A549 treated with ZK216348 at 1 μM for 4 hours (cell line): ENCODE data around the gene SLC50A1. TPM values are rescaled to one million over a fixed set of nuclear protein-coding genes. Genes with fewer than 3 reads are reported as not detected.

Experiments
- total RNA-seq: library from RNA; stranded (reverse); fragments of 200-300 nt; extraction: Qiagen RNA extraction; gene quantifications from 5 replicates; pipeline ENCODE4 v1.2.3, GENCODE V29; 2022; ENCODE audit warnings: low read depth

The SLC50A1 gene, protein sequence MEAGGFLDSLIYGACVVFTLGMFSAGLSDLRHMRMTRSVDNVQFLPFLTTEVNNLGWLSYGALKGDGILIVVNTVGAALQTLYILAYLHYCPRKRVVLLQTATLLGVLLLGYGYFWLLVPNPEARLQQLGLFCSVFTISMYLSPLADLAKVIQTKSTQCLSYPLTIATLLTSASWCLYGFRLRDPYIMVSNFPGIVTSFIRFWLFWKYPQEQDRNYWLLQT
- total RNA-seq, result 30.3 to 36.9 TPM (median 34.9 TPM) in 5 replicates

DNA sequence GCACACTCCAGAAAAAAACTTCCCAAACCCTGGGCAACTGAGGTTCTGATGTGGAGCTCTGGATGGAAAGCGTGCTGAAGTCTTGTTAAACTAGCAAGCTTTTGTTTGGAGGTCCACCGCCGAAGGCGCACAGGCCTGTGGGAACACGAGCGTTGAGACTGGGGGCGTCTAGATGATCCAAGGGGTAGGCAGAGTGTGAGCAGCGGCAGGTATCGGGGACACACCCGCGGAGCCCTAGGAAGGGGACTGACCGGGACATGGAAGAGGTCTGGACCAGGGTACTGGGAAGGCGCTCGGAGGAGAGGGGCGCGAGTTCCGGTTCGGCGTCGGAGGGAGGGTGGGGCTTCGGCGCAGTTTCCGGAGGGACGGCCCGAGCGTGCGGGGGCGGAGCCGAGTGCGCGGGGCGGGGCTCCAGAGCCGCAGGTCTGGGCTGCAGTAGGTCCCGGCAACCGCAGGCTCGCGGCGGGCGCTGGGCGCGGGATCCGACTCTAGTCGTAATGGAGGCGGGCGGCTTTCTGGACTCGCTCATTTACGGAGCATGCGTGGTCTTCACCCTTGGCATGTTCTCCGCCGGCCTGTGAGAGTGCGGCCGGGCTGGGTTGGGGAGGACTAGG lies at the start of gene SLC50A1:
Gene SLC50A1 (plus strand): TSS at position 438 of the 614 bp plus-strand sequence. CDS start 60 bp downstream, at position 498.

DNA sequence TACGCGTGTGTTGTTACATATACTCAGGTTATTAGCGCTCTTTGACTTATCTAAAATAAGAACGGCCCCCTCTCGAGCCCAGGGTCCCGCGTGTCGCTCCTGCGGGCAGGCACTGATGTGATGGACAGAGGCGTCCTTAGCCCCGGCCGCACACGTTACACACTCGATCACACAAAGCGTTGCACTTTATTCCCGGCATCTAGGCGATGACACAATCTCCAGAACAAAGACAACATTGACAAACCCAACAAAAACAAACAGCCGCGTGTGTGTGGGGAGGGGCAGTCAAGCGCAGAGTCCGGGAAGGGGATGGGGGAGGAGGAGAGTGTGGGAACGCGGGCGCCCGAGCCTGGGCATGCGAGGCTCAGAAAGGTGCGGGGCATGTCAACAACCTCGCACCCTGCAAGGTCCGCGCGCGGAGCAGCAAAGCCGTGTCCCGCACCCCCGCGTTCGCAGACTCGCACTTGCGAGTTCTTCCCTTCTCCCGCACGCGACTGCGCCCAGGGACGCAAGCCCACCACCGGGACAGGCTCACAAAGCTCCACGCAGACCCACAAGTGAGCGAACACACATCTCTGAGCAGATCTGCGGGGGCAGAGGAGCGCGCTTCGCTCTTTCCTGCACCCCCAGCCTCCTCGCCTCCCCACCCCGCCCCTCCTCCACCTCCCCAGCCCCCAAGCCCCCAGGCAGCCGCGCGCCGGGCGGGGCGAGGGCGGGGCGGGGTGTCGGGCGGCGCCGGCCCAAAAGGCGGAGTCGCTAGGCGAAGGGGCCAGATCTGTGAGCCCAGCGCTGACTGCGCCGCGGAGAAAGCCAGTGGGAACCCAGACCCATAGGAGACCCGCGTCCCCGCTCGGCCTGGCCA lies 8.3 kb upstream of the SLC50A1 start, which contains the start of gene EFNA1:
Gene EFNA1 (plus strand): TSS at position 772 of the 862 bp plus-strand sequence. CDS start 102 bp downstream, outside the sequence.

DNA sequence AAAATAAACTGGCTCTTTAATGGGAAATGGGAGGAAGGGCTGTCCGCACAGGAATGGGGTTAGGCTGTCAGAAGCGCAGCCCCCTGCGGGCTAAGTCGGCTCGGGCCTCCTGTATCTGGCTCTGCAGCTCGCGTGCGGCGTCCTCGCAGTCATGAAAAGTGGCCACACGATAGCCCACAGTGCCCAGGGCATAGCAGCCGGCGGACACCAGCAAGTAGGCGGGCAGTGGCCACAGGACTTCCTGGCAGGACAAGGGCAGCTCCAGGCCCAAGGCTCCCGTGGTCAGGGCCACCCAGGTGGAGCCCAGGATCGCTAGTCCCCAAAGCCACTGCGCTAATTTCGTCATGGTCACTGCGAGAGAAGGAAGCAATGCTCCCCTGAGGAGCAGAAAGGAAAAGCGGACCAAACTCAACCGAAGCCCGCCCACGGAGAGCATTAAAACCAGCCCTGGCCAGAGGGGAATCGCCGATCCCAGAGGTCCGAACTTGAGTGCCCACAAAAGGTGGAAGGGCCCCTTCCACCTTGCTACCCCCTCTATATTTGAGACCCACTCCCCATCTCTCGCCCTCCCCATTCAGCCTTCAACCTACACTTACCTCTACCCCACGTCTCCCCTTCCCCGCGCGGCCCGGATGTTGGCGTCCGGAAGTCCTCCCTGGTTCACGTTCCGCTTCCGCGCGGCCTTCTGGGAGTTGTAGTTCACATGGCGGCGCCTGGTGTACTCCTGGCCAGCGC lies 4.4 kb downstream of the SLC50A1 start, which contains the start of gene DPM3:
Gene DPM3 (minus strand): TSS at position 637 of the 735 bp plus-strand sequence. CDS start 291 bp downstream, at position 346.

DNA sequence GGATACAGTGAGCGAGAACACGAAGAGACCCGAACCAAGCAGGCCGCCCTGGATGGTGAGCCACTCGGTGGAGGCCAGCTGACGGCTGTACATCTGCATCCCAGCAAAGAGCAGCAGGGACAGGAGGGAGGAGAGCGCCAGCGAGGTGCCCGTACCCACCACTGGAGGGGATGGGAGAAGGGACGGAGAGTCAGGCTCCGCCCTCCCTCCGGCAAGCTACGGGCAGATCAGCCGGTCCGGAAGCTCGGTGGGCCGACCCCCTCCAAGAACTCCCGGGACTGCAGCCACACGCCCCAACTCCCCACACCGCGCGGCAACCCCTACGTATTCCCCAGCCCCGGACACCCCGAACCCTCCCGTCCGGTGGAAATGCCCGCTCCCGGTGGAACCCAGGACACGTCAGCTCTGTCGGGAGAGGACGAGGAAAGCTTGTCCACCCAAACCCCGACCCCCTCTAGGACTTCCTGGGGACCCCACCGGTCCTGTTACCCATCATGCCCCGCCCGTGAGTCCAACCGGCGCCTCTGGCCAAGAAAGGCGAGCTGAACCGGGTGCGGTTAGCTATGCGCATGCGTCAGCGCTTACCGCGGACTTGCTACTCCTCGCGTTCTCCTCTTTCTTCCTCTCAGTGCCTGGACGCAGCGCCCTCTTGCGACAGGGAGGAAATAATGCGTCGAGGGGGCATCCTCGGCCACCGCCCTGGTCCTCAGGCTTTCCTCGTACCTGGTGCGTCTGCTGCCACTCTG lies 37.3 kb downstream of the SLC50A1 start, which contains the start of gene KRTCAP2:
Gene KRTCAP2 (minus strand): TSS at position 573 of the 746 bp plus-strand sequence. CDS start 80 bp downstream, at position 493.

DNA sequence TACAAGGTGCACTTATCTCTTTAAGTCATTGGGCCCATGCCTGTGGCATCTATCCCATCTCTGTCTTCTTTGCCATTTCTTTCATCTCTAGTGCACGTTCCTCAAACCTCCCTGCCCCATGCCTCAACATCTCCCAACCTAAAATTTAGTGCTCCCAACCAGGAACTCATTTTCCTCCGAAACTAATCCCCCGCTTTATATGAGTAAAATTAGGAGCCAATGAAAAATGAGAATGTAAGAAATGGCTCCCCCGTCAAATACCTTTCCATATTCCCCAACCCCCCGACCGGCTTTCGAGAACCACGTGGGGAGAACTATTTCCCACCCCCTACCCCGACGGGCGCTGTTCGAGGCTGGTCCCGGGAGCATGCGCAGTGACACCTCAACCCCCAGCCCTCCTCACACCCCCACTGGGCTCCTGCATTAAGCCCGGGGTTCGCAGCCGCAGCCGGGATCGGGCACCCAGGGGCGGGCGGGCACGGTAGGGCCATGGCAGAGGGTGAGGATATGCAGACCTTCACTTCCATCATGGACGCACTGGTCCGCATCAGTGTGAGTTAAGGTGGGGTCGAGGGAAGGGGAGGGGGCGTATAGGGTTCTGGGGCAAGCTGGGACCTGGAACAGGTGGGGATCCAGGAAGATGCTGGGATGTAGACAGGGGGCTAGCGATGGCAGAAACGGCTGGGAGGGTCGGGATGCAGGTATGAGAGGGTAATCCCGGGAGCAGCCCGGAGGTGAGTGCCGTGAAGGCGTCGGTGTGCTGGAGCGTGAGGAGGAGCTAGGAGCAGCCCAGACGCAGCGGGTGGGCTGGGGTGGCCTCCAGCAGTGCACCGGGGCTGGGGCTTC lies 38.0 kb downstream of the SLC50A1 start, which contains the start of gene TRIM46:
Gene TRIM46 (plus strand): TSS at position 372 of the 846 bp plus-strand sequence. CDS start 118 bp downstream, at position 490.

Other genes starting within 250 kb of the SLC50A1 start
- 35.1 to 45.6 TPM (median 42.4 TPM) in 5 replicates for gene PMVK, start 199.1 kb upstream of the SLC50A1 start, total RNA-seq
- gene PBXIP1, start 179.8 kb upstream of the SLC50A1 start, total RNA-seq, result 9.6 to 16.8 TPM (median 14.3 TPM) in 5 replicates
- 17.3 to 25.2 TPM (median 22.8 TPM) in 5 replicates for gene PYGO2, start 174.1 kb upstream of the SLC50A1 start, total RNA-seq
- 127 to 198 TPM (median 190 TPM) in 5 replicates for gene SHC1, start 165.1 kb upstream of the SLC50A1 start, total RNA-seq
- 315 to 374 TPM (median 341 TPM) in 5 replicates for gene CKS1B, start 161.2 kb upstream of the SLC50A1 start, total RNA-seq
- 32.7 to 48.4 TPM (median 44.8 TPM) in 5 replicates for gene FLAD1, start 152.5 kb upstream of the SLC50A1 start, total RNA-seq
- not detected in 5 replicates for gene LENEP, start 142.3 kb upstream of the SLC50A1 start, total RNA-seq
- 23.6 to 45.7 TPM (median 42.3 TPM) in 5 replicates for gene ZBTB7B, start 133.1 kb upstream of the SLC50A1 start, total RNA-seq
- 0.47 to 0.72 TPM (median 0.64 TPM) in 4 of 5 replicates, not detected in the other for gene DCST2, start 102.1 kb upstream of the SLC50A1 start, total RNA-seq
- not detected in 5 replicates for gene DCST1, start 102.0 kb upstream of the SLC50A1 start, total RNA-seq
- 43.4 to 105 TPM (median 89.4 TPM) in 5 replicates for gene ADAM15, start 84.5 kb upstream of the SLC50A1 start, total RNA-seq
- 7.5 to 11.6 TPM (median 10.4 TPM) in 5 replicates for gene EFNA4, start 72.1 kb upstream of the SLC50A1 start, total RNA-seq
- 5.0 to 6.2 TPM (median 5.8 TPM) in 5 replicates for gene EFNA3, start 57.0 kb upstream of the SLC50A1 start, total RNA-seq
- gene EFNA1, start 8.0 kb upstream of the SLC50A1 start, total RNA-seq, result 25.9 to 37.5 TPM (median 31.4 TPM) in 5 replicates
- 48.3 to 103 TPM (median 102 TPM) in 5 replicates for gene DPM3, start 4.7 kb downstream of the SLC50A1 start, total RNA-seq
- 165 to 271 TPM (median 248 TPM) in 5 replicates for gene KRTCAP2, start 37.5 kb downstream of the SLC50A1 start, total RNA-seq
- 1.0 to 3.1 TPM (median 1.8 TPM) in 5 replicates for gene TRIM46, start 38.0 kb downstream of the SLC50A1 start, total RNA-seq
- 6.7 to 10.8 TPM (median 9.2 TPM) in 5 replicates for gene THBS3, start 72.0 kb downstream of the SLC50A1 start, total RNA-seq
- gene MTX1, start 72.8 kb downstream of the SLC50A1 start, total RNA-seq, result 53.5 to 74.7 TPM (median 69.1 TPM) in 5 replicates
- 20.0 to 40.0 TPM (median 36.8 TPM) in 5 replicates for gene ENTREP3, start 119.6 kb downstream of the SLC50A1 start, total RNA-seq
- gene SCAMP3, start 126.5 kb downstream of the SLC50A1 start, total RNA-seq, result 79.1 to 127 TPM (median 126 TPM) in 5 replicates
- 20.3 to 31.8 TPM (median 29.7 TPM) in 5 replicates for gene CLK2, start 137.7 kb downstream of the SLC50A1 start, total RNA-seq
- gene HCN3, start 141.6 kb downstream of the SLC50A1 start, total RNA-seq, result 2.0 to 6.6 TPM (median 5.5 TPM) in 5 replicates
- 0.07 TPM in 1 of 5 replicates, not detected in the others for gene PKLR, start 165.6 kb downstream of the SLC50A1 start, total RNA-seq
- gene FDPS, start 173.0 kb downstream of the SLC50A1 start, total RNA-seq, result 159 to 192 TPM (median 173 TPM) in 5 replicates
- gene RUSC1, start 185.0 kb downstream of the SLC50A1 start, total RNA-seq, result 31.4 to 61.5 TPM (median 56.9 TPM) in 5 replicates